ENCODE data around the gene NT5M.
"Not testable (repeated sequence)": the region's sequence is repeated elsewhere in the genome, so short reads cannot be mapped to it uniquely, and the experiment has no call there.

NT5M gene

GRCh38 chr17:17375841-17376240, 72.7 kb downstream of the NT5M start:
- DNase-seq (ENCODE audit: low read depth in 2 of 2), result no peak

GRCh38 chr17:17376362-17376761, 73.2 kb downstream of the NT5M start:
- DNase-seq (ENCODE audit: low read depth in 2 of 2), result no peak

GRCh38 chr17:17377071-17377967, 74.1 kb downstream of the NT5M start:
- DNase-seq (ENCODE audit: low read depth in 2 of 2), result no peak

GRCh38 chr17:17379197-17379991, 76.2 kb downstream of the NT5M start:
- no peak for DNase-seq (ENCODE audit: low read depth in 2 of 2)

GRCh38 chr17:17380145-17380925, 77.2 kb downstream of the NT5M start:
- DNase-seq (ENCODE audit: low read depth in 2 of 2), result no peak

GRCh38 chr17:17381446-17382064, 78.4 kb downstream of the NT5M start:
- no peak for DNase-seq (ENCODE audit: low read depth in 2 of 2)

GRCh38 chr17:17382065-17382459, 78.9 kb downstream of the NT5M start:
- no peak for DNase-seq (ENCODE audit: low read depth in 2 of 2)

GRCh38 chr17:17382971-17383370, 79.8 kb downstream of the NT5M start:
- no peak for DNase-seq (ENCODE audit: low read depth in 2 of 2)

GRCh38 chr17:17383431-17384290, 80.5 kb downstream of the NT5M start:
- not testable (repeated sequence) for DNase-seq (ENCODE audit: low read depth in 2 of 2)

GRCh38 chr17:17384291-17384615, 81.1 kb downstream of the NT5M start:
- DNase-seq (ENCODE audit: low read depth in 2 of 2), result no peak

GRCh38 chr17:17384961-17385360, 81.8 kb downstream of the NT5M start:
- no peak for DNase-seq (ENCODE audit: low read depth in 2 of 2)

- DNase-seq (ENCODE audit: low read depth in 2 of 2), result no peak
Observed at GRCh38 chr17:17385491-17385890, 82.3 kb downstream of the NT5M start.

- no peak for DNase-seq (ENCODE audit: low read depth in 2 of 2)
Observed at GRCh38 chr17:17386094-17386800, 83.1 kb downstream of the NT5M start.

- DNase-seq (ENCODE audit: low read depth in 2 of 2), result no peak
Observed at GRCh38 chr17:17387017-17387497, 83.9 kb downstream of the NT5M start.

- no peak for DNase-seq (ENCODE audit: low read depth in 2 of 2)
Observed at GRCh38 chr17:17387498-17388362, 84.6 kb downstream of the NT5M start.

GRCh38 chr17:17388657-17389496, 85.7 kb downstream of the NT5M start:
- DNase-seq (ENCODE audit: low read depth in 2 of 2), result no peak

GRCh38 chr17:17391668-17392370, 88.6 kb downstream of the NT5M start:
- DNase-seq (ENCODE audit: low read depth in 2 of 2), result peak; percentile 31 to 37

Data from activated CD8-positive, alpha-beta memory T cell treated with anti-CD3 and anti-CD28 coated beads for 4 hours (primary cell).